HepG2 (cell line): ENCODE data around the gene FOXJ2. TPM values are rescaled to one million over a fixed set of nuclear protein-coding genes. Genes with fewer than 3 reads are reported as not detected.

Experiments
- ATAC-seq: fragments of 200-7000 bp; cut with Tn5 transposase; 3 replicates; pipeline ENCODE4 v1.9.1; 2020; ENCODE audit warnings: mild to moderate bottlenecking, moderate library complexity
- BruUV-seq: library from RNA; stranded (reverse); fragments of 400-500 nt; replicated peaks from 2 replicates; lab custom pipeline; 2021; lab: Mats Ljungman, UMichigan
- CTCF ChIA-PET: fragments of 300-600 bp; formaldehyde crosslinking; extraction: SDS; loops from one replicate; lab custom pipeline; 2021; ENCODE audit warnings: low total read pairs, inconsistent platforms, low intra/inter-chr PET ratio; lab: Yijun Ruan, JAX
- POLR2A ChIA-PET: fragments of 350-600 bp; sonication (Branson Sonifier 250); formaldehyde crosslinking; loops from one replicate; lab custom pipeline; 2020; ENCODE audit warnings: antibody characterized with exemption, inconsistent platforms; lab: Yijun Ruan, JAX
- DNase-seq: peaks from one replicate; pipeline ENCODE4 v3.0.0-alpha.2; 2015; ENCODE audit warnings: low spot score
- FAIRE-seq: peaks from 3 replicates; lab custom pipeline; 2011; peaks lifted over from hg19 to GRCh38; lab: Jason Lieb, UNC
- H2AFZ ChIP-seq: one replicate; pipeline ENCODE4 v1.6.1; 2011; ENCODE audit warnings: low read length, inconsistent platforms
- H3K27ac ChIP-seq: fragments of 300-600 bp; 3 replicates; pipeline ENCODE4 v1.8.0; 2011; ENCODE audit warnings: mixed run types, mild to moderate bottlenecking, mixed read lengths, low read length, inconsistent platforms; ENCODE audit not compliant: insufficient read depth; ENCODE audit errors: extremely low read length
- H3K27me3 ChIP-seq, 2 experiments: fragments of 200-600 bp in 1 of 2; 2 replicates in 1 of 2; 3 replicates in 1 of 2; pipeline versions ENCODE4 v1.6.0 to v1.8.0; 2011; ENCODE audit warnings: low read length in 2 of 2, mild to moderate bottlenecking in 2 of 2, moderate library complexity in 2 of 2, inconsistent platforms in 1 of 2; ENCODE audit not compliant: insufficient read depth in 2 of 2, control insufficient read depth in 1 of 2
- H3K36me3 ChIP-seq, 2 experiments: fragments of 200-600 bp in 1 of 2; replicated peaks in 1 of 2; 2 replicates in 1 of 2; 3 replicates in 1 of 2; pipeline versions ENCODE4 v1.5.1 to v1.8.0; 2011; ENCODE audit warnings: low read length in 2 of 2, inconsistent platforms in 1 of 2; ENCODE audit not compliant: insufficient read depth in 2 of 2, control insufficient read depth in 1 of 2
- H3K4me1 ChIP-seq: 2 replicates; pipeline ENCODE4 v1.5.1; 2012; ENCODE audit warnings: low read length, inconsistent platforms; ENCODE audit not compliant: insufficient read depth
- H3K4me2 ChIP-seq: 2 replicates; pipeline ENCODE4 v1.6.0; 2011; ENCODE audit warnings: low read depth, low read length, inconsistent platforms
- H3K4me3 ChIP-seq, 3 experiments: fragments of 200-600 bp in 1 of 3; sonication (generic), shearing (Covaris generic) in 1 of 3; replicated peaks in 1 of 3; 2 replicates each; pipeline ENCODE4 v1.5.1; 2011 to 2016; ENCODE audit warnings: low read length in 3 of 3, inconsistent platforms in 2 of 3, low read depth in 2 of 3, mild to moderate bottlenecking in 2 of 3, control low read depth in 1 of 3, mixed read lengths in 1 of 3; ENCODE audit not compliant: insufficient read depth in 1 of 3
- H3K79me2 ChIP-seq: one replicate; pipeline ENCODE4 v1.6.1; 2011; ENCODE audit warnings: low read length, inconsistent platforms; ENCODE audit not compliant: insufficient read depth
- H3K9ac ChIP-seq: 2 replicates; pipeline ENCODE4 v1.6.0; 2011; ENCODE audit warnings: mild to moderate bottlenecking, low read depth, low read length, inconsistent platforms; ENCODE audit not compliant: insufficient read depth
- H3K9me3 ChIP-seq: 2 replicates; pipeline ENCODE4 v1.5.1; 2012; ENCODE audit warnings: mild to moderate bottlenecking, low read length
- H4K20me1 ChIP-seq: 2 replicates; pipeline ENCODE4 v1.6.0; 2011; ENCODE audit warnings: inconsistent platforms, mild to moderate bottlenecking, low read length, moderate library complexity; ENCODE audit not compliant: insufficient read depth
- ATM ChIP-seq: fragments of 450-650 bp; IDR thresholded peaks from 2 replicates; pipeline ENCODE4 v1.7.1; 2017; ENCODE audit warnings: mild to moderate bottlenecking, borderline replicate concordance
- GLI4 ChIP-seq: sonication (generic); formaldehyde crosslinking; IDR thresholded peaks from 2 replicates; pipeline ENCODE4 v1.5.1; 2020; ENCODE audit warnings: missing genetic modification reagents, mild to moderate bottlenecking, moderate library complexity, borderline replicate concordance
- GPN1 ChIP-seq: sonication (generic); formaldehyde crosslinking; IDR thresholded peaks from 2 replicates; pipeline ENCODE4 v1.5.1; 2020; ENCODE audit warnings: missing genetic modification reagents, borderline replicate concordance
- PHF21A ChIP-seq: sonication (generic); formaldehyde crosslinking; IDR thresholded peaks from 2 replicates; pipeline ENCODE4 v1.5.0; 2020; ENCODE audit warnings: mild to moderate bottlenecking, missing genetic modification reagents
- RAD51 ChIP-seq: fragments of 450-650 bp; IDR thresholded peaks from 2 replicates; pipeline ENCODE4 v1.6.1; 2016; ENCODE audit warnings: borderline replicate concordance
- RBM22 ChIP-seq: fragments of 200-400 bp; formaldehyde crosslinking; optimal IDR thresholded peaks from 2 replicates; pipeline ENCODE3; 2017; ENCODE audit warnings: mild to moderate bottlenecking, low read length, moderate library complexity
- REPIN1 ChIP-seq: sonication (generic); formaldehyde crosslinking; IDR thresholded peaks from 2 replicates; pipeline ENCODE4 v1.8.0; 2022; ENCODE audit warnings: missing genetic modification reagents, low read depth, mild to moderate bottlenecking, borderline replicate concordance
- ZNF232 ChIP-seq: sonication (generic); formaldehyde crosslinking; IDR thresholded peaks from 2 replicates; pipeline ENCODE4 v1.4.0; 2020; ENCODE audit warnings: missing genetic modification reagents, borderline replicate concordance
- ZNF432 ChIP-seq: sonication (generic); formaldehyde crosslinking; IDR thresholded peaks from 2 replicates; pipeline ENCODE4 v1.5.0; 2020; ENCODE audit warnings: missing genetic modification reagents, mild to moderate bottlenecking, borderline replicate concordance
- ZNF629 ChIP-seq: sonication (generic); formaldehyde crosslinking; conservative IDR thresholded peaks from 2 replicates; pipeline ENCODE4 v1.5.0; 2020; ENCODE audit warnings: missing genetic modification reagents
- ZNF781 ChIP-seq: sonication (generic); formaldehyde crosslinking; IDR thresholded peaks from 2 replicates; pipeline ENCODE4 v1.5.1; 2020; ENCODE audit warnings: borderline replicate concordance, mild to moderate bottlenecking, missing genetic modification reagents; ENCODE audit errors: not compliant biosample characterization
- in situ Hi-C: cut with HindIII; loops from 2 replicates; pipeline ENCODE4 v1.10.0; 2017; ENCODE audit warnings: low pct_unique_long_range_greater_than_20kb; ENCODE audit not compliant: extremely low pct_ligation_motif_present
- intact Hi-C: fragments of 100-400 bp; cut with micrococcal nuclease; formaldehyde crosslinking; loops from one replicate; pipeline ENCODE4 v1.10.0; 2022; ENCODE audit not compliant: unreplicated experiment
- polyA plus RNA-seq, 8 experiments: library from polyadenylated mRNA; depleted of rRNA in 3 of 8; stranded (reverse) in 7 of 8; unstranded in 1 of 8; fragments of >200 nt; fragmentation: Illumina TruSeq in 4 of 8; extraction: Trizol in 4 of 8; gene quantifications; 2 replicates each; pipeline versions ENCODE4 v1.2.1 to v1.2.3, GENCODE V29; 2011 to 2016; ENCODE audit warnings: low read depth in 4 of 8, missing spikeins in 1 of 8, mixed read lengths in 1 of 8; ENCODE audit not compliant: insufficient read depth in 1 of 8
- total RNA-seq, 5 experiments: library from RNA; depleted of rRNA; stranded (reverse); fragments of >200 nt; fragmentation: Illumina TruSeq; extraction: Trizol; gene quantifications; 2 replicates each; pipeline ENCODE4 v1.2.3, GENCODE V29; 2016; ENCODE audit warnings: low read depth in 1 of 5
- TF ChIP-seq, protein P1 (sequence below): sonication (generic); formaldehyde crosslinking; IDR thresholded peaks from 2 replicates; pipeline ENCODE4 v1.5.1; 2020; ENCODE audit warnings: missing genetic modification reagents, mild to moderate bottlenecking, borderline replicate concordance
- TF ChIP-seq, protein P2 (sequence below): sonication (generic); formaldehyde crosslinking; IDR thresholded peaks from 2 replicates; pipeline ENCODE4 v1.9.0; 2021; ENCODE audit warnings: mild to moderate bottlenecking, missing genetic modification reagents
- TF ChIP-seq, protein P3 (sequence below): fragments of 450-650 bp; IDR thresholded peaks from 2 replicates; pipeline ENCODE4 v1.6.1; 2017; ENCODE audit warnings: mild to moderate bottlenecking

The FOXJ2 gene
- total and polyA plus RNA-seq, 2 of the 13 experiments (the other 11 are each of a cell fraction or from before 2014, with no cell fraction given) = 2.2 to 2.9 TPM

DNA sequence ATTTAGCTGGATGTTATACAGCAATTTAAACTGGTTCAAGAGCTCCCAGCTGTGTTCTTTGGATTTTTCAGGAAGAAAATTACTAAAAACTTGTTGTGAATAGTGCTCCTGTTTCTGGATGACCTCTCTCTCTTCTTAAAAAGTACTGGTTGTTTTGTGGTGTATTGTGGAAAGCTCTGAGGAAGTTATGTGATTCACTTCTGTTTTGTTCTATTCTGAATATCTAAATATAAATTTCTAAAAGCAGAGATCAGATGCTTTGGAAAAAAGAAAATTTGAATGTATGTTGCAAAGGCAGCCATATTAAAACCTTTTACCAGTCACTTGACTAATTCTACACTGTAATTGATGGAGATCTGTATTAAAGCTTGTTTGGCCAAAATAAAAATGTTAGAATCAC lies 37.1 kb downstream of the FOXJ2 start:
- POLR2A ChIA-PET = no interaction called here
- BruUV-seq = no TSS peak
- Histone ChIP-seq H3K9ac (no peak overlapping the region), H3K79me2 (no peaks in the 10 kb centered on the region), H3K27ac (no peak overlapping the region), H3K9me3 (no peaks in the 10 kb centered on the region), H3K4me2 (no peak overlapping the region), H3K27me3 (peaks cover 2 to 4% of the 10 kb centered on the region in 2 experiments; a peak in 3 of 5 replicates), H3K36me3 (no peaks in the 10 kb centered on the region), H3K4me3 (no peak overlapping the region), H2AFZ (no peak overlapping the region), H3K4me1 (no peaks in the 10 kb centered on the region), H4K20me1 (no peaks in the 10 kb centered on the region)
- no peak for FAIRE-seq
- DNase-seq = no peak
- in situ Hi-C loops (no loop called here), intact Hi-C loops (no loop called here)
- CTCF ChIA-PET = no interaction called here
- no peak for TF ChIP-seq RAD51
- TF ChIP-seq ZNF432 (CRISPR knock-in tag) = no peak
- TF ChIP-seq ZNF629 (CRISPR knock-in tag) = no peak
- TF ChIP-seq, protein P1, sequence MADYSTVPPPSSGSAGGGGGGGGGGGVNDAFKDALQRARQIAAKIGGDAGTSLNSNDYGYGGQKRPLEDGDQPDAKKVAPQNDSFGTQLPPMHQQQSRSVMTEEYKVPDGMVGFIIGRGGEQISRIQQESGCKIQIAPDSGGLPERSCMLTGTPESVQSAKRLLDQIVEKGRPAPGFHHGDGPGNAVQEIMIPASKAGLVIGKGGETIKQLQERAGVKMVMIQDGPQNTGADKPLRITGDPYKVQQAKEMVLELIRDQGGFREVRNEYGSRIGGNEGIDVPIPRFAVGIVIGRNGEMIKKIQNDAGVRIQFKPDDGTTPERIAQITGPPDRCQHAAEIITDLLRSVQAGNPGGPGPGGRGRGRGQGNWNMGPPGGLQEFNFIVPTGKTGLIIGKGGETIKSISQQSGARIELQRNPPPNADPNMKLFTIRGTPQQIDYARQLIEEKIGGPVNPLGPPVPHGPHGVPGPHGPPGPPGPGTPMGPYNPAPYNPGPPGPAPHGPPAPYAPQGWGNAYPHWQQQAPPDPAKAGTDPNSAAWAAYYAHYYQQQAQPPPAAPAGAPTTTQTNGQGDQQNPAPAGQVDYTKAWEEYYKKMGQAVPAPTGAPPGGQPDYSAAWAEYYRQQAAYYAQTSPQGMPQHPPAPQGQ (CRISPR knock-in tag) = no peak
- TF ChIP-seq ZNF232 (CRISPR knock-in tag) = no peak
- TF ChIP-seq GLI4 (CRISPR knock-in tag) = no peak
- TF ChIP-seq GPN1 = no peak
- TF ChIP-seq RBM22 = no peak
- TF ChIP-seq, protein P2, sequence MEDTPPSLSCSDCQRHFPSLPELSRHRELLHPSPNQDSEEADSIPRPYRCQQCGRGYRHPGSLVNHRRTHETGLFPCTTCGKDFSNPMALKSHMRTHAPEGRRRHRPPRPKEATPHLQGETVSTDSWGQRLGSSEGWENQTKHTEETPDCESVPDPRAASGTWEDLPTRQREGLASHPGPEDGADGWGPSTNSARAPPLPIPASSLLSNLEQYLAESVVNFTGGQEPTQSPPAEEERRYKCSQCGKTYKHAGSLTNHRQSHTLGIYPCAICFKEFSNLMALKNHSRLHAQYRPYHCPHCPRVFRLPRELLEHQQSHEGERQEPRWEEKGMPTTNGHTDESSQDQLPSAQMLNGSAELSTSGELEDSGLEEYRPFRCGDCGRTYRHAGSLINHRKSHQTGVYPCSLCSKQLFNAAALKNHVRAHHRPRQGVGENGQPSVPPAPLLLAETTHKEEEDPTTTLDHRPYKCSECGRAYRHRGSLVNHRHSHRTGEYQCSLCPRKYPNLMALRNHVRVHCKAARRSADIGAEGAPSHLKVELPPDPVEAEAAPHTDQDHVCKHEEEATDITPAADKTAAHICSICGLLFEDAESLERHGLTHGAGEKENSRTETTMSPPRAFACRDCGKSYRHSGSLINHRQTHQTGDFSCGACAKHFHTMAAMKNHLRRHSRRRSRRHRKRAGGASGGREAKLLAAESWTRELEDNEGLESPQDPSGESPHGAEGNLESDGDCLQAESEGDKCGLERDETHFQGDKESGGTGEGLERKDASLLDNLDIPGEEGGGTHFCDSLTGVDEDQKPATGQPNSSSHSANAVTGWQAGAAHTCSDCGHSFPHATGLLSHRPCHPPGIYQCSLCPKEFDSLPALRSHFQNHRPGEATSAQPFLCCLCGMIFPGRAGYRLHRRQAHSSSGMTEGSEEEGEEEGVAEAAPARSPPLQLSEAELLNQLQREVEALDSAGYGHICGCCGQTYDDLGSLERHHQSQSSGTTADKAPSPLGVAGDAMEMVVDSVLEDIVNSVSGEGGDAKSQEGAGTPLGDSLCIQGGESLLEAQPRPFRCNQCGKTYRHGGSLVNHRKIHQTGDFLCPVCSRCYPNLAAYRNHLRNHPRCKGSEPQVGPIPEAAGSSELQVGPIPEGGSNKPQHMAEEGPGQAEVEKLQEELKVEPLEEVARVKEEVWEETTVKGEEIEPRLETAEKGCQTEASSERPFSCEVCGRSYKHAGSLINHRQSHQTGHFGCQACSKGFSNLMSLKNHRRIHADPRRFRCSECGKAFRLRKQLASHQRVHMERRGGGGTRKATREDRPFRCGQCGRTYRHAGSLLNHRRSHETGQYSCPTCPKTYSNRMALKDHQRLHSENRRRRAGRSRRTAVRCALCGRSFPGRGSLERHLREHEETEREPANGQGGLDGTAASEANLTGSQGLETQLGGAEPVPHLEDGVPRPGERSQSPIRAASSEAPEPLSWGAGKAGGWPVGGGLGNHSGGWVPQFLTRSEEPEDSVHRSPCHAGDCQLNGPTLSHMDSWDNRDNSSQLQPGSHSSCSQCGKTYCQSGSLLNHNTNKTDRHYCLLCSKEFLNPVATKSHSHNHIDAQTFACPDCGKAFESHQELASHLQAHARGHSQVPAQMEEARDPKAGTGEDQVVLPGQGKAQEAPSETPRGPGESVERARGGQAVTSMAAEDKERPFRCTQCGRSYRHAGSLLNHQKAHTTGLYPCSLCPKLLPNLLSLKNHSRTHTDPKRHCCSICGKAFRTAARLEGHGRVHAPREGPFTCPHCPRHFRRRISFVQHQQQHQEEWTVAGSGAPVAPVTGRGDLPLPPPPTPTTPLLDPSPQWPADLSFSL = no peak
- TF ChIP-seq, protein P3, sequence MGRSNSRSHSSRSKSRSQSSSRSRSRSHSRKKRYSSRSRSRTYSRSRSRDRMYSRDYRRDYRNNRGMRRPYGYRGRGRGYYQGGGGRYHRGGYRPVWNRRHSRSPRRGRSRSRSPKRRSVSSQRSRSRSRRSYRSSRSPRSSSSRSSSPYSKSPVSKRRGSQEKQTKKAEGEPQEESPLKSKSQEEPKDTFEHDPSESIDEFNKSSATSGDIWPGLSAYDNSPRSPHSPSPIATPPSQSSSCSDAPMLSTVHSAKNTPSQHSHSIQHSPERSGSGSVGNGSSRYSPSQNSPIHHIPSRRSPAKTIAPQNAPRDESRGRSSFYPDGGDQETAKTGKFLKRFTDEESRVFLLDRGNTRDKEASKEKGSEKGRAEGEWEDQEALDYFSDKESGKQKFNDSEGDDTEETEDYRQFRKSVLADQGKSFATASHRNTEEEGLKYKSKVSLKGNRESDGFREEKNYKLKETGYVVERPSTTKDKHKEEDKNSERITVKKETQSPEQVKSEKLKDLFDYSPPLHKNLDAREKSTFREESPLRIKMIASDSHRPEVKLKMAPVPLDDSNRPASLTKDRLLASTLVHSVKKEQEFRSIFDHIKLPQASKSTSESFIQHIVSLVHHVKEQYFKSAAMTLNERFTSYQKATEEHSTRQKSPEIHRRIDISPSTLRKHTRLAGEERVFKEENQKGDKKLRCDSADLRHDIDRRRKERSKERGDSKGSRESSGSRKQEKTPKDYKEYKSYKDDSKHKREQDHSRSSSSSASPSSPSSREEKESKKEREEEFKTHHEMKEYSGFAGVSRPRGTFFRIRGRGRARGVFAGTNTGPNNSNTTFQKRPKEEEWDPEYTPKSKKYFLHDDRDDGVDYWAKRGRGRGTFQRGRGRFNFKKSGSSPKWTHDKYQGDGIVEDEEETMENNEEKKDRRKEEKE = no peak
- TF ChIP-seq REPIN1 = no peak
- no peak for TF ChIP-seq PHF21A (CRISPR knock-in tag)
- no peak for TF ChIP-seq ZNF781 (CRISPR knock-in tag)
- TF ChIP-seq ATM = no peak
- ATAC-seq = no peak
